ENCODE data around the gene CREG1.

DNA sequence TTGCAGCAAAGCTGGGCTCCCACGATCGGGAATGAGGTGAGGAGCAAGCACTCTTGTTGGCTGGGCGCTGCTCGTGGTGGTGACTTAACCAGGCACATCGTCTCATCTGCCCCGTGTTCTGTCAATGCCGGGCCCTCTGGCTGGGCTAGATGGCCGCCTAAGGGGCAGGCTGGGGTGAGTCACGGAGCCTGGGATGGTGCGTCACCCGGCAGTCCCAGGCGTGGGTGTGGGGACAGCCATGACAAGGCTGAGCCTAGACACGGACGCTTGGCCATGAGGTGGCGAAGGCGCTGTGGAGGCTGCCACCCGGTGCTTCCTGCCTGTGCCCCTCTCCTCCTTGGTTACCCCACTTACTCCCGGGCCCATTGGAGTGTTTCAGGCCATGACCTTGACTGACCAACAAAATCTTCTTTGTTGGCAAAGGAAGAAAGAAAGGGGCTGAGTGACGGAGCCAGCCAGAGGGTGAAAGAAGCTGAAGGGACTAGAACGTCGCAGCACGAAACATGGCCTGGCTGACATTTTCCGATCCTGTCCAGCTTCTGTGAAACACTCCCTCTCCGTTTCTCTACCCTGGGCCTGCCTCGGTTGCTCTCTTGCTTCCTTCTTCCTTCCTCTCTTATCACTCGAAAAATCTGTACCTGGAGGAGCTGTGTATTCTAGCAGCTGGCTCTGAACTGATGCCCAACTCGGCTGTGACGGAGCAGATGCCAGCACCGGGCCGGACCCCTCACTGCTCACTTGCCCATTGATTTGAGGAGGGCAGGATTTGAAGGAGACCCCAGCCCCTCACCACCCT is 35.8 kb downstream of the CREG1 start:
- TF ChIP-seq EZH2 (IDR thresholded peaks at IDR 0.05; ENCODE audit: low read depth, low read length, severe bottlenecking) (no peak), CHD1 (IDR thresholded peaks at IDR 0.05; ENCODE audit: low read depth, low read length) (no peak), CTCF (IDR thresholded peaks at IDR 0.05; ENCODE audit: control extremely low read depth in 1 of 3, insufficient read depth in 1 of 3, low read depth in 1 of 3, low read length in 3 of 3) (no peak), BCL11A (IDR thresholded peaks at IDR 0.05; ENCODE audit: low read depth in 2 of 2, low read length in 2 of 2) (no peak), POLR2AphosphoS5 (IDR thresholded peaks at IDR 0.05; ENCODE audit: low read depth, low read length) (no peak), POLR2A (IDR thresholded peaks at IDR 0.05; ENCODE audit: control extremely low read depth in 1 of 2, low read depth in 2 of 2, low read length in 2 of 2) (no peak), EP300 (IDR thresholded peaks at IDR 0.05; ENCODE audit: borderline replicate concordance in 1 of 2, low read depth in 2 of 2, low read length in 2 of 2) (no peak)

All from H1 (cell line).